ENCODE data around the gene POLD1. TPM values are rescaled to one million over a fixed set of nuclear protein-coding genes. Genes with fewer than 3 reads are reported as not detected.
A peak's percentile ranks its signal among the peaks of the same experiment; 100 is the strongest.

Gene POLD1
- total and polyA plus RNA-seq, 12 donors: 1.9 to 93.9 (median 17.8) TPM

DNA sequence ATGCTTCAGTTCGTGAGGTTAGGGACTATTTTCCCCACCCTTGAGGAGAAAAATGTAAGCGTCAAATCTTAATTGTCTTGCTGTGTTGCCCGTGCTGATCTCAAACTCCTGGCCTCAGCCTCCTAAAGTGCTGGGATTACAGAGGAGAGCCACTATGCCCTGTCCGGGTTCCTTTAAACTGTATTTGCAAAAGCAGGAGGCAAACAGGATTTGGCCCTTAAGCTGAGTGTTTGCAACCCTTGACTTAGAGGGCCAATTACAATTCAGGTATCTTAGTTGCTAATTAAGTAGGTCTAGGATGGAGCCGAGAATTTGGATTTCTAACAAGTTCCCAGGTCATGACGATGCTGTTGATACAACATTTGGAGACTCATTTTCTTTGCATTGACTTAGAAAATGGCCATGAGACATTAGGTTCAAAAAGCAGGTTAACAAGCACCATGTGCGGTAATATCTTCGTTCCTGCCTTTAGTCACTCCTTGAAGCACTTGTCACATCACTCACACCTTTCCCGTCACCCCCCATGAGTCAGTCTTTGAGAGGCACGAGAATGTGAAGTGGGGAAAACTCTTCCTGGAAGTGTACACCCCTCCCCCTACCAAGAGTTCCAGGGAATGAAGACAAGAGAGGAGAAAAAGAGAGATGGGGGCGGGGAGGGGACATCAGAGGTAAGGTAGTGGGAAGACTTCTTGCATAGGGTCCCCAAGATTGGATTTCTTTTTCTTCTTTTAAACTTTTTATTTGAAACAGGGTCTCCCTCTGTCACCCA lies 21.3 kb upstream of the POLD1 start:
- Histone ChIP-seq H3K36me3 (replicated peaks in 1 of 2) (no peaks in the 10 kb centered on the region), H3K27ac (no peak overlapping the region), H3K27me3 (no peaks in the 10 kb centered on the region), H3K4me3 (no peak overlapping the region), H3K9me3 (replicated peaks in 1 of 3) (no peaks in the 10 kb centered on the region), H3K4me1 (replicated peaks in 1 of 2) (no peaks in the 10 kb centered on the region)
- intact Hi-C loops (cut with DNase I): no loop called here
- DNase-seq: no peak
- 60 to 62% (median 61%) methylated on average over 11 of the region's 11 CpGs for WGBS, 4 donors
- no peak for TF ChIP-seq POLR2A (IDR thresholded peaks at IDR 0.05)
- TF ChIP-seq, protein P1, sequence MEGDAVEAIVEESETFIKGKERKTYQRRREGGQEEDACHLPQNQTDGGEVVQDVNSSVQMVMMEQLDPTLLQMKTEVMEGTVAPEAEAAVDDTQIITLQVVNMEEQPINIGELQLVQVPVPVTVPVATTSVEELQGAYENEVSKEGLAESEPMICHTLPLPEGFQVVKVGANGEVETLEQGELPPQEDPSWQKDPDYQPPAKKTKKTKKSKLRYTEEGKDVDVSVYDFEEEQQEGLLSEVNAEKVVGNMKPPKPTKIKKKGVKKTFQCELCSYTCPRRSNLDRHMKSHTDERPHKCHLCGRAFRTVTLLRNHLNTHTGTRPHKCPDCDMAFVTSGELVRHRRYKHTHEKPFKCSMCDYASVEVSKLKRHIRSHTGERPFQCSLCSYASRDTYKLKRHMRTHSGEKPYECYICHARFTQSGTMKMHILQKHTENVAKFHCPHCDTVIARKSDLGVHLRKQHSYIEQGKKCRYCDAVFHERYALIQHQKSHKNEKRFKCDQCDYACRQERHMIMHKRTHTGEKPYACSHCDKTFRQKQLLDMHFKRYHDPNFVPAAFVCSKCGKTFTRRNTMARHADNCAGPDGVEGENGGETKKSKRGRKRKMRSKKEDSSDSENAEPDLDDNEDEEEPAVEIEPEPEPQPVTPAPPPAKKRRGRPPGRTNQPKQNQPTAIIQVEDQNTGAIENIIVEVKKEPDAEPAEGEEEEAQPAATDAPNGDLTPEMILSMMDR (IDR thresholded peaks at IDR 0.05): no peak

- Histone ChIP-seq H3K9me3 (replicated peaks in 1 of 3) (no peaks in the 10 kb centered on the region), H3K4me1 (replicated peaks in 1 of 2) (no peaks in the 10 kb centered on the region), H3K36me3 (replicated peaks in 1 of 2) (no peaks in the 10 kb centered on the region), H3K4me3 (no peak within 1 kb of the TSS), H3K27me3 (no peaks in the 10 kb centered on the region), H3K27ac (no peak within 1 kb of the TSS)
- TF ChIP-seq POLR2A (IDR thresholded peaks at IDR 0.05): no peak
- TF ChIP-seq, protein P1 (IDR thresholded peaks at IDR 0.05): no peak
- 77 to 84% (median 80%) methylated on average over 11 of the region's 11 CpGs for WGBS, 4 donors
- no peak for DNase-seq
- intact Hi-C loops (cut with DNase I): loop anchor here (2.0 to 5.0 kb wide), 3 partner anchors 49 to 97 kb away; partner anchors contain the start of gene SPIB (in 1 of the 2)
Measured at GRCh38 chr19:50365434-50366306, 18.5 kb upstream of the POLD1 start, which contains the start of gene NAPSA. TSS of gene NAPSA (minus strand) at chr19:50365639. CDS start at chr19:50365621, 18 bp downstream.

- WGBS, 4 donors: 7 to 12% (median 10%) methylated on average over 28 to 34 of the region's 34 CpGs
- TF ChIP-seq POLR2A (IDR thresholded peaks at IDR 0.05): no peak
- TF ChIP-seq, protein P1 (IDR thresholded peaks at IDR 0.05): peak; percentile 83 to 94 (median 88)
- peak overlapping the region in 3 of 5 donors; percentile 40 to 75 (median 74) for H3K27ac ChIP-seq
Measured at GRCh38 chr19:50368649-50369570, 15.2 kb upstream of the POLD1 start.

More at GRCh38 chr19:50368649-50369570, 15.2 kb upstream of the POLD1 start:
- intact Hi-C loops (cut with DNase I): loop anchor here (5.0 kb wide), 2 partner anchors 48 to 93 kb away; partner anchors contain the start of gene SPIB (in 1 of the 2)
- no peaks in the 10 kb centered on the region for H3K4me1 ChIP-seq (replicated peaks in 1 of 2)
- peak; percentile 84 to 95 (median 88) for DNase-seq
- H3K27me3 ChIP-seq: no peaks in the 10 kb centered on the region
- H3K9me3 ChIP-seq (replicated peaks in 1 of 3): no peaks in the 10 kb centered on the region
- peak overlapping the region in 3 of 4 donors; percentile 51 to 85 (median 55) for H3K4me3 ChIP-seq
- H3K36me3 ChIP-seq (replicated peaks in 1 of 2): no peaks in the 10 kb centered on the region
